GM23248 (cell line): ENCODE results near the gene HSD11B2. TPM values are rescaled to one million over a fixed set of nuclear protein-coding genes. Genes with fewer than 3 reads are reported as not detected.

Source experiments
- DNase-seq: peaks from one replicate; pipeline ENCODE4 v3.0.0-alpha.2; 2015
- H2AFZ ChIP-seq: fragments of 200-600 bp; sonication (generic); 2 replicates; pipeline ENCODE4 v1.6.1; 2016; ENCODE audit warnings: antibody characterized with exemption
- H3F3A ChIP-seq: fragments of 200-600 bp; sonication (generic); 2 replicates; pipeline ENCODE4 v1.6.1; 2016; ENCODE audit warnings: mild to moderate bottlenecking, antibody characterized with exemption, mixed run types; ENCODE audit not compliant: insufficient read depth
- H3K27ac ChIP-seq: fragments of 200-600 bp; sonication (generic); 2 replicates; pipeline ENCODE4 v1.5.1; 2016; ENCODE audit warnings: mild to moderate bottlenecking
- H3K27me3 ChIP-seq: fragments of 200-600 bp; sonication (generic); replicated peaks from 2 replicates; pipeline ENCODE4 v1.6.1; 2016; ENCODE audit warnings: mild to moderate bottlenecking; ENCODE audit not compliant: insufficient read depth
- H3K36me3 ChIP-seq: fragments of 200-600 bp; sonication (generic); 2 replicates; pipeline ENCODE4 v1.6.1; 2016; ENCODE audit warnings: low read depth, mild to moderate bottlenecking
- H3K4me1 ChIP-seq: fragments of 200-600 bp; sonication (generic); 2 replicates; pipeline ENCODE4 v1.6.1; 2016; ENCODE audit warnings: mild to moderate bottlenecking; ENCODE audit not compliant: insufficient read depth
- H3K4me2 ChIP-seq: fragments of 200-600 bp; sonication (generic); one replicate; pipeline ENCODE4 v1.6.1; 2016; ENCODE audit warnings: mild to moderate bottlenecking; ENCODE audit not compliant: unreplicated experiment
- H3K4me3 ChIP-seq: fragments of 200-600 bp; sonication (generic); 2 replicates; pipeline ENCODE4 v1.5.1; 2016; ENCODE audit warnings: mild to moderate bottlenecking
- H3K79me2 ChIP-seq: fragments of 200-600 bp; sonication (generic); 2 replicates; pipeline ENCODE4 v1.6.1; 2016; ENCODE audit warnings: mild to moderate bottlenecking; ENCODE audit not compliant: insufficient read depth
- H3K9ac ChIP-seq: fragments of 200-600 bp; sonication (generic); 2 replicates; pipeline ENCODE4 v1.6.1; 2016; ENCODE audit warnings: mild to moderate bottlenecking
- H3K9me2 ChIP-seq: fragments of 200-600 bp; sonication (generic); 2 replicates; pipeline ENCODE4 v1.6.1; 2016; ENCODE audit warnings: mixed run types, mild to moderate bottlenecking, moderate library complexity; ENCODE audit not compliant: insufficient read depth
- H3K9me3 ChIP-seq: fragments of 200-600 bp; sonication (generic); one replicate; pipeline ENCODE4 v1.6.1; 2017; ENCODE audit warnings: low read depth
- H4K20me1 ChIP-seq: fragments of 200-600 bp; sonication (generic); 2 replicates; pipeline ENCODE4 v1.6.0; 2016; ENCODE audit not compliant: insufficient read depth
- EZH2 ChIP-seq: fragments of 200-600 bp; sonication (generic); IDR thresholded peaks from 2 replicates; pipeline ENCODE4 v1.6.1; 2018; ENCODE audit warnings: antibody characterized with exemption, mild to moderate bottlenecking; ENCODE audit not compliant: insufficient read depth, poor library complexity, severe bottlenecking
- EZH2phosphoT487 ChIP-seq: fragments of 200-600 bp; sonication (generic); IDR thresholded peaks from 2 replicates; pipeline ENCODE4 v1.6.1; 2018; ENCODE audit warnings: antibody characterized with exemption, moderate library complexity, mild to moderate bottlenecking, low read depth; ENCODE audit not compliant: insufficient read depth
- WGBS, 2 experiments: methylation state at CpG; one replicate each; pipeline ENCODE4 v1.1.6; 2015 to 2017; ENCODE audit warnings: low lambda C conversion rate in 2 of 2, low coverage in 1 of 2; ENCODE audit errors: missing lambda C conversion rate in 2 of 2; 5-methylcytosine and 5-hydroxymethylcytosine counted together
- in situ Hi-C: fragments of 300-500 bp; cut with MboI; formaldehyde crosslinking; loops from 2 replicates; pipeline ENCODE4 v1.15.0; 2020
- polyA plus RNA-seq: library from polyadenylated mRNA; unstranded; fragments of >200 nt; fragmentation: Nextera tagmentation; extraction: Ambion mirVana; gene quantifications from 2 replicates; pipeline ENCODE4 v1.2.1, GENCODE V29; 2016
- total RNA-seq: library from RNA; depleted of rRNA; stranded (reverse); fragments of >200 nt; shearing (Covaris generic); gene quantifications from 2 replicates; pipeline ENCODE4 v1.2.3, GENCODE V29; 2014

HSD11B2 gene
- total and polyA plus RNA-seq, 2 experiments from 2014 or later: 0.36 TPM; not detected in 1

- no peaks in the 10 kb centered on the region for H3K36me3 ChIP-seq
- H3K79me2 ChIP-seq: peaks cover 66% of the 10 kb centered on the region
- in situ Hi-C loops: no loop called here
- no peaks in the 10 kb centered on the region for H3K9me2 ChIP-seq
- H3K27ac ChIP-seq: no peak overlapping the region
- no peak overlapping the region for H2AFZ ChIP-seq
- no peak overlapping the region for H3K4me2 ChIP-seq
- H4K20me1 ChIP-seq: no peaks in the 10 kb centered on the region
- TF ChIP-seq EZH2: no peak
- TF ChIP-seq EZH2phosphoT487: no peak
- H3K9me3 ChIP-seq: no peaks in the 10 kb centered on the region
- peaks cover 12% of the 10 kb centered on the region for H3K4me1 ChIP-seq
- no peak overlapping the region for H3K9ac ChIP-seq
- 97 to 99% methylated on average over 5 of the region's 5 CpGs for WGBS, 2 experiments
- no peak for DNase-seq
- no peak overlapping the region for H3K4me3 ChIP-seq
- no peaks in the 10 kb centered on the region for H3F3A ChIP-seq
- H3K27me3 ChIP-seq: no peaks in the 10 kb centered on the region
These were observed 17.7 kb downstream of the HSD11B2 start for GRCh38 chr16:67448580-67448979.

DNA sequence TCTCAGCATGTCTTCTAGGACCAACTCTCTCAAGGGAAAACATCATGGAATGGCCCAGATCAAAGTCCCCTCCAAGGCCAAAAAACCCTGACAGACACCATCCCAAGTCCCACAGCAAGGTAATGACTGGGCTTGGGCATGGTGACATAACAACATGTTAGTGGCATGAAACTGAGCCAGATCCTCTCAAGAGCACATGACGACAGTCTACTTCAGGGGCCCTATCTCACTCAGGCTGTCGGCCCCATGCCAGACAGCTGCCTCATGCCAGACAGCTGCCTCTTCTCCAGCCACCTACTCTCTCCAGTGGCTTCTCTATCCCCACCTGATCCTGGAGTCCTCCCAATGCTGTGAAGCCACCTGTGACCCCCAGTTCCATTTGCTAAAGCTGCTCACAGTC is 18.4 kb downstream of the HSD11B2 start:
- Histone ChIP-seq H3K36me3 (no peaks in the 10 kb centered on the region), H3K79me2 (peaks cover 73% of the 10 kb centered on the region), H3K9me2 (no peaks in the 10 kb centered on the region), H3K4me3 (no peak overlapping the region), H3K4me1 (peaks cover 8% of the 10 kb centered on the region), H3K27ac (no peak overlapping the region), H3F3A (no peaks in the 10 kb centered on the region), H3K4me2 (no peak overlapping the region), H2AFZ (no peak overlapping the region), H3K9me3 (no peaks in the 10 kb centered on the region), H3K9ac (no peak overlapping the region), H4K20me1 (no peaks in the 10 kb centered on the region; the same call in 1 of the 2 replicates), H3K27me3 (no peaks in the 10 kb centered on the region)
- 52% methylated on average over 2 of the region's 2 CpGs for WGBS, 2 experiments
- in situ Hi-C loops: no loop called here
- no peak for DNase-seq
- TF ChIP-seq EZH2phosphoT487 (no peak), EZH2 (no peak)

GRCh38 chr16:67449739-67450138 is 18.8 kb downstream of the HSD11B2 start:
- Histone ChIP-seq H3K4me2 (no peak overlapping the region), H3K9me3 (no peaks in the 10 kb centered on the region), H3K9ac (no peak overlapping the region), H3K27me3 (no peaks in the 10 kb centered on the region), H3K9me2 (no peaks in the 10 kb centered on the region), H3K79me2 (peaks cover 77% of the 10 kb centered on the region), H4K20me1 (no peaks in the 10 kb centered on the region; the same call in 1 of the 2 replicates), H2AFZ (no peak overlapping the region), H3K27ac (no peak overlapping the region), H3K36me3 (no peaks in the 10 kb centered on the region), H3K4me1 (peaks cover 7% of the 10 kb centered on the region), H3F3A (no peaks in the 10 kb centered on the region), H3K4me3 (no peak overlapping the region)
- no peak for DNase-seq
- in situ Hi-C loops: no loop called here
- TF ChIP-seq EZH2phosphoT487 (no peak), EZH2 (no peak)
- 68 to 73% methylated on average over 3 of the region's 3 CpGs for WGBS, 2 experiments

DNA sequence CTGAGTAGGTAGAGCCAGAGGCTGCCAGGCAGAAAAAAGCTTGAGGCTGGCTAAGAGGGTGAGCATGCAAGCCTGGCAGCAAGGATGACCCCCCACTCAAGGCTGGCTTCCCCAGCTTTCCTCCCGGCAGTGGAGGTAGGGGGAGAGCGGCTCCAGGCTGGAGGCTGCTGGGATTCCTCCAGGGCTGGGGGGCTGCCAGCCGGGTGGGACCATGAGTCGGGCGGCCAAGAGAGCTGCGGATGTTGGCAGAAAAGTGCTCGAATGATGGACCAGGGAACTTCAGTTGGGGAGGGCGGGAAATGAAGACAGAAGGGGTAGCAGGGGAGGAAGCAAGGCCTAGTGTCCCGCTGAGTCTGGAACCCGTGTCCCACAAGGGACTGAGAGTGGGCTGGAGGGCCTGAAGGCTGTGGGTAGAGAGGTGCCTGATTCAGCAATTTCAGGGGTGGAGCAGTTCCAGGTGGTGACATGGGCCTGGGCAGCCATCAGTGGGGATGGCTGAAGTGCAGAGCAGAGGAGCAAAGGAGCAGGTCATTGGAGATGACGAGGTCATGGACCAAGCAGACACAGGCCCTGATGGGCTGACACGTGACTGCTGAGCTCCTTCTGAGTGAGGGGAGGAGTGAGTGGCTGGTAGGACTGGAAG is 20.3 kb downstream of the HSD11B2 start:
- H3K9ac ChIP-seq: no peak overlapping the region
- H3K36me3 ChIP-seq: no peaks in the 10 kb centered on the region
- no peak overlapping the region for H3K27ac ChIP-seq
- peaks cover 4% of the 10 kb centered on the region for H4K20me1 ChIP-seq
- H3K9me2 ChIP-seq: no peaks in the 10 kb centered on the region
- no peak for TF ChIP-seq EZH2phosphoT487
- peaks cover 90% of the 10 kb centered on the region for H3K79me2 ChIP-seq
- in situ Hi-C loops: no loop called here
- 52 to 68% methylated on average over 9 to 12 of the region's 12 CpGs for WGBS, 2 experiments
- H2AFZ ChIP-seq: no peak overlapping the region
- H3K4me3 ChIP-seq: no peak overlapping the region
- H3K4me2 ChIP-seq: no peak overlapping the region
- peaks cover 9% of the 10 kb centered on the region for H3F3A ChIP-seq
- H3K27me3 ChIP-seq: no peaks in the 10 kb centered on the region
- H3K9me3 ChIP-seq: no peaks in the 10 kb centered on the region
- DNase-seq: no peak
- H3K4me1 ChIP-seq: peaks cover 7% of the 10 kb centered on the region; the same call in 1 of the 2 replicates
